T1000 (cell line): Measurements from ENCODE around the gene ATP10A.

Experiments used
- DNase-seq: peaks from one replicate; lab custom pipeline; 2025; ENCODE audit warnings: mixed read lengths; lab: John Stamatoyannopoulos, UW

The ATP10A gene

DNA sequence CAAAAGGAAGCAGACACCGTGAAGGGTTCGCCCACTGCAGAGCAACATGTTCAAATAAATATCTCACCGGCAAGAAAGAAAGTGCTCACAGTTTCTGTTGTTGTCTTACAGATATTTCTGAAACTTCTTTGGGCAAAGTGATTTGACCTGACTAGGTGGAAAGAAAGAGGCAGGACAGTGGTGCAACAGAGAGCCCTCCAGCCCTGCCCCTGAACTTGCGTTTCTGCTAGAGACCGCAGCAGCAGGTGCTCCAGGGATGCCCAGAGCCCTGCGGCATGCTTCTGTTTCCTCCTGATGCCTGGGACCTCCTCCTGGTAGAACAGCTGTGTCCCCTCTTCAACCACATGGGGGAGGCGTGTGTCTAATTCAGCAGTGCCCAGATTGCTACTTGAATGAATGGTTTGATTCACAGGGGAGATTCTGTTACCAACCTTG, 123.4 kb downstream of the ATP10A start:
- no peak for DNase-seq

DNA sequence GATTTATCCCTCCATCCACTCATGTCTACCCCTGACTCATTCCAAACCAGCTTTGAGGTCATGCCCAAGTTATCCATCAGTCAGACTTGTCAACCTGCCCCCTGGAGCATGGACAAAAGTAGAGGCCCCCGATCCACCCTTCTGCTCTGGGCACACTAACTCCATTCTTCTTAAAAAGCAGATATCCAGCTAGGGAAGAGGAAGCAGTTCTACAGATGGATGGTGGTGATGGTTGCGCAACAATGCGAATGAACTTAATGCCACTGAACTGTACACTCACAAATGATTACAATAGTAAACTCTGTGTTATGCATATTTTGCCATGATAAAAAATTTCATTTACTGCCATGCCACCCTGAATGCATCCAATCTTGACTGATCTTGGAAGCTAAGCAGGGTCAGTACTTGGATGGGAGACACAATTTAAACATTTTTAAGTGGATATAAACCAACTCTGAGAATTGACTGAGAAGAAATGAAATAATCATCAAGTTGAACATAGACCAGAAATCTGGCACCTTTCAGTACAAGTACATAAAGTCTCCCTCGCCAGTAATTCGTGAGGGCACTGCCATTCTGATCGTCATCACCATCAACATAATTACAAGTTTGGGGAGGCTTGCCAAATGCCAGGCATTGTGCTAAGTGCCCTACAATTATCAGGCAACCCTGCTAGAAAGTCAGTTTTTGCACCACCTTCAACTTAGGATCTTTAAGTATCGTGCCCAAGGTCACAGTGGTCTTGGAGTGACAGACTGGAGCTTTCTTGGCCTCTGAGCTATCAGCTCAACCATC, 124.8 kb downstream of the ATP10A start:
- DNase-seq = no peak

DNA sequence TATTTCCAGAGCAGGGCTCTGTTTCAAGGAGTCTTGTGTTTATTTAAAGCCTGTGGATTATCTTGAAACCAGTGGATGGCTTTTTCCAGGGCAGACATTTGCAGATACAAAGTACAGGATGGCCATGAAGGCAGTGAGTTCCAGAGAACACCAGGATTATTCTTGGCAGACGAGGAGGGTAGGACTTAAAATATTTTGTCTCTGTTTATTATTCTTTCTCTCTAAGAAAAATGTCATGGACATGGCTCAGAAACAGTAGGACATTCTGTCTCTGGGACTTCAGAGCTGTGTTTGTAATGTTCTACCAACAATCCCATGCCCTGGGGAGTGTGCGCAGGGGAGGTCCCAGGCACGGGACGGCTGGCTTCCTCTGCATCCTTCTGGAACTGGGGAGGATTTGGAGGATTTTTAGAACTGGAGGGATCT, 125.9 kb downstream of the ATP10A start:
- DNase-seq = no peak

DNA sequence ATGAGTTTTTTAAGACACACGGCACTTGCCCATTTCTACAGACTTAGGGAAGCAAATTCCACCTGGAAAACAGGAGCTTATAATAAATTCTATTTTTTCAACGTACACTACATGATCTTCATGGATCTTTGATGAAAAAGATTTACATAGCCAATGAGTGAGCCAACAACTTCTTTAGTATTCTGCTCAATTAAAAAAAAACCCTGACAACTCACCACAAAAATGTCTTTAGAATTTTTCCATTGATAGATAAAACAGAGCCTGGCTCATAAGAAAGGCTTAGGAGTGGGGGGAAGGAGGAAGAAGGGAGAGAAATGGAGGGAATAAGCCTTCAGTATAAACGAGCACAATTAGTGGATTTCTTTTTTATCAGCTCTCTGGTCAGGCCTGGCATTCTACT, 126.7 kb downstream of the ATP10A start:
- DNase-seq = no peak

DNA sequence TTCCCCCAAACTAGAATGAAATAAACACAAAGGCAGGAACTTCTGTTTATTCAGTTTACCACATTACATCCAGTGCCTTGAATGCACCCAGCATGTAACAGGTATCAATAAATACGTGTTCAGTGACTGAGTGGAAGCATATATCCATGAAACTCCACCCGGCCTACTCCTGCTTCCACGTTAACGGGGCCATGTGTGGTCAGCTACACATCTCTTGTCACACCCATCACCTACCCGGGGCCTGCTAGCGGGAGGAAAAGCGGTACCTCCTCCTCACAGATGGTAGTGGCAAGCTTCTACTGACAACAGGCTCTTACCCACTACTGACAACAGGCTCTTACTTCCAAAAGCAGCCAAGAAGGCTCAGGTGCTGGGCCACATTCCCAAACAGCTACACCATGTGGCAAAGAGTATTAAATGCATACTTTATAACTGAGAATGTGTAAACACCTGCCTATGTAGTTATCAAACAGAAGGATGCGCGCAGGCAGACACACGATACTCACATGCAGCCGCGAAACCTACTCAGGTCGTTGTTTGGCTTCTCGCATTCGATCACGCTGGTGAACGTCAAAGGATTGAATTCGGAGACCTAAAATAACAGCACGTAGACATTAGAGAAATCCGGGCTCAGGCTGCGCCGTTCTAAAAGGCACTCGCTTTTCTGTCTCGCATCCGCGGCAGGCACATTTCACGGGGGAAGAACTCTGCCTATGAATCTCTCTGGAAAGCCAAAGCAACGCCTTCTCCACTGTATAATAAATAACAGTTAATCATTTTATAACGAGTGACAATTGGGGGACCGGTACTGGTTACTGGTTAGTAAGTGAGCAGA, 127.4 kb downstream of the ATP10A start:
- no peak for DNase-seq

DNA sequence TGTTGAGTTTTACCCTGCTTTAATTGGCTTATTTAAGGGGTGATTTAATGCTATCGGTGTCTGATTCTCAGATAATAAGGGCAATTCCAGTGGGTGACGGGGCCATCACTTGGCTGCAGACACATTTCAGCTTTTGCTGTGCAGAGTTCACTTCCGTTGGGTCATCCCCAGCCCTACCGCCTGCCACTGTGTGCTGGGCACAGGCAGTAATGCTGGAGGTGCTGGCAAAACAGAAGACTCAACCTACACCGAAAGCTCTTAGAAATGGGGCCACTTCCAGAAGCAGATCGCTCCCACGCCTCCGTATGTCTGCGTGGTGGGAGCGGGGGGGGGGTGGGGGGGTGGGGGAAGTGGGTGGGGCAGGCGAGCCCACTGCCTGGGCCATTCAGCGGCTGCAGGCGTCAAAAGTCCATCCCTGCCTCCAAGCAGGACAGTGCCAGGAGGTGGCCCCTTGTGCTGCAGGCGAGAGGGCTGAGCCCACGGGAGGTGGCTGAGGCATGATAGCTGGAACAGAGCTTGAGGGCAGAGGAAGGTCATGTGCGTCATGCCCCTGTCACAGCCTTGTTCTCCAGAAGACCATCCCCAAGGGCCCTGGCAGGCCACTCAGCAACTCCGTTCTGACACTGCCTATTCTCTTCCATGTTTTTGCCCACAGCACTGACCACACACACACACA, 128.3 kb downstream of the ATP10A start:
- DNase-seq = no peak

DNA sequence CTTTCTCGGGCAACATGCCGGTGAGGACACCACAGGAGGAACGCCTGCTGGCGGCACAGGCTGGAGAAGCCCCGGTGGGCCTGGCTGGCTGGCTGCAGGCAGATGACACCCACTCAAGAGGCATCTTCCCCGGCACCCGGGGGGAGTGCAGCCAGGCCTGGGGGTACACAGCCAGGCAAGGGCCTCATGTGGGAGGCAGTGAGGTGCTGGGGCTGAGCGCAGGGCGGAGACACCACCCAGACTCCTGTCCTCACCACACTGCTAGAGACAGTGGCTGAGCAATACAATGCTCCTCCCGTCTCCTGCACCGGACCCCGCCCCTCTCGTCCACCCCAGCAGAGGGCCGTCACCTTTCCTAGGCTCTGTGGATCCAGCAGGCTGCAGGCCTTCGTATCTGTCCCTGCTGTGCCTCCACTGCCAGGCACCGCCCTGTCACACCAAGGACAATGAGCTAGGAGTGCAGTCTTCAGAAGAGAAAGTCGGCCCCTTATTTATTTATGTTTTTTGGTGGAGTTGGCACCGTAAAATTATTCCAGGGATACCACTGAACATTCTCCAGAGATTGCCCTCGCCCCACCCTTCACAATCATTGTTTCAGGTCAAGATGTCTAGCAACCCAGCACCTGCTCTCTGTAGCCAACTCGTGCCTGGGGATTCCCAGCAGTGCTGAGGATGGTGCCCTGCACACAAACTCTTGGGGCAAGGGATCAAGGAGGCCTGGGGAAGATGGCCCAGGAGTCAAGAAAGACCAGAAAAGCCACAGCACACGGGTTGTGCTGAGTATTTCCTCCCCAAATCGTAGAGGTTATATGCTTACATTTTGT, 129.1 kb downstream of the ATP10A start:
- DNase-seq = no peak

DNA sequence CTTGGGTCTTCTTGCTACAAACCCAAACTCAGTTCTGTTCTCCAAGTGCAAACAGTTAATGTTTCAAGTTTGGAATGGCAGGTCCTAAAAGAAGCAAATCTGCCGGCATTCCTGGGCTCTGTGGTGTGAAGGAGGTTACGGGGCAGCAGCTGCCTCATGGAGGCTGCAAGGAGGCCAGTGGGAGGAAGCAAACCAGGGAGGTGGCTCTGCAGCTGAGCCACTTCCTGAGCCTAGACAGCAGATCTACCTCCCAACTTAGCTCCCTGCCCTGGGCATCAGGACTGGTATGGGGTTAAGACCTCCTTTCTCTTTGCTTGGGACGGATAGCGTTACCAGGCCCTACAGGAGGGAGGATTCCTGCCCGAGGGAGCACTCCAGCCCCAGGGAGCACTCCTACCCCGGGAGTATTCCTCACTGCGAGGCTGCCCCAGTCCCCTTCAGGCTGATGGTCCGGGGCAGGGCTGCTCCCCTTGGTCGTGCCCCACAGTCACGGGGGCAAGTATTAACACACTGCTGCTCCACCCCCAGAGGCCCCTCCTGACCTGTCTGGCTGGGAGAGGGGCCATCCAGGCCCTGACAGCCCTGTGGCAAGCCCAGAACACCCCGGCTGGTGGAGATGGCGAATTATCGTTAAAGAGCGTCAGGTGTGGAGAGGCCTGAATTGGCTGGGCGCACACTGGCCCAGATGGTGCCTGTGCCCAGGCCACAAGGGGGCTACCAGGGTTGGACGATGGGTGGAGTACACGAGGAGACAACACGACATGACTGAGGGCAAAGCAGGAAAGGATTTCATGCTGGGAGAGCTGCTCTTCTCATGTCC, 129.9 kb downstream of the ATP10A start:
- DNase-seq = no peak

DNA sequence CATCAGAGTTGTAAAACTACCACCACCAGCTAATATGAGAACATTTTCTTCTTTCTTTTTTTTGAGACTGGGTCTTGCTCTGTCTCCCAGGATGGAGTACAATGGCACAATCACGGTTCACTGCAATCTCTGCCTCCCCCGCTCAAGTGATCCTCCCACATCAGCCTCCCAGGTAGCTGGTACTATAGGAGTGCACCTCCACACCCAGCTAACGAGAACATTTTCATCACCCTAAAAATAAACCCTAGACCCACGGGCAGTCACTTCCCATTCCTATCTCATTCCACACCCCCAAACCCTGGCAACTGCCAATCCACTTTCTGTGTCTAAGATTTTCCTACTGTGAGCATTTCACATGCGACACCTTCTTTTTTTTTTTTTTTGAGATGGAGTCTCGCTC, 130.9 kb downstream of the ATP10A start:
- DNase-seq = no peak

DNA sequence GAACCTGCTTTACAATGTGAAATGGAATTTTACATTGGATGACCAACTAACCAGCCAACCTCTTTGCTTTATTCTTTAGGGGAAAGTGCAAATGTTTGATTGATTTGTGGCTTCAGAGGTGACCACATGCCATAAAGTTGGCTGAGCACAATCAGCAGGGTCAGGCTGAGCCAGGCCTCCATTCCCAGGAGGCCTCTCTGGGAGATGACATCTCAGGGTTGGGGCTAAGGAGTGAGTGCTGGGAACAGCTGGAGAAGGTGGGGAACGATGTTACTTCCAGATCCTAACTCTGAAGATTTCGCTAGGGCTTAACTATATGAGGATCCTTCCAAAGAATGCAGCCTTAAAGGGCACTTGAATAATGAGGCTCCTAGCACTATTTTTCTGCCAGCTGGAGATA, 131.7 kb downstream of the ATP10A start:
- DNase-seq = no peak

DNA sequence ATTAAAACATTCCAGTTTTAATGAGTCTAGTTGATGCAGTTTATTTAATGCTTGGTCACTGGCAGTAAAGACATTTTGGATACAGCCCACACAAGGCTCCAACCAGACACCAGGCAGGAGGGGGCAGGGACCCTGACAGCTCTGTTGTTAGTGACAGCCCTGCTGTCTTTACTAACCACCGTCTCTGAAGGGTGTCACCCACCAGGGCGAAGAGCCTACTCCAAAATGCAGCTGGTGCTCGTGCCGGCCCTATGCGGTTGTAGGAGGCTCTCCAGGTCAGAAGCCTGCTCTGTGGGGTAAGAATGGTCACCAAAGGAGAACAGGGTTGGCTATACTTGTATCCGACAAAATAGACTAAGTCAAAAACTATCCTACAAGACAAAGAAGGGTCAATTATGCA, 132.2 kb downstream of the ATP10A start:
- no peak for DNase-seq

DNA sequence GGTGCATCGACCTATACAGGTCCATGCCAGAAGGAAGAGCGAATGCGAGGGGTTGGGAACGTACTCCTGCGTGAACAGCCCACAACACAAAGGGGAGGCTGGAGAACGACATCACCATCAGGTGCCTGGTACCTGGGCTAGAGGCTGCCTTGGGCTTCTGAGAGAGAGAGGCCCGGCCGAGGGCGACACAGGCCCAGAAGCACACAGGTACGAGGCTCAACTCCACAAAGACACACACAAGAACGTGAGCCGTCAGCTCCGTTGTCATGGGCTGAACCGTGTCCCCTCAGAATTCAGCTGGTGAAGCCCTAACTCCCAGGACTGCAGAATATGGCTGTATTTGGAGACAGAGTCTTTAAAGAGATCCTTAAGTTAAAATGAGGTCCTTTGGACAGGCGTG, 134.3 kb downstream of the ATP10A start:
- DNase-seq = no peak

DNA sequence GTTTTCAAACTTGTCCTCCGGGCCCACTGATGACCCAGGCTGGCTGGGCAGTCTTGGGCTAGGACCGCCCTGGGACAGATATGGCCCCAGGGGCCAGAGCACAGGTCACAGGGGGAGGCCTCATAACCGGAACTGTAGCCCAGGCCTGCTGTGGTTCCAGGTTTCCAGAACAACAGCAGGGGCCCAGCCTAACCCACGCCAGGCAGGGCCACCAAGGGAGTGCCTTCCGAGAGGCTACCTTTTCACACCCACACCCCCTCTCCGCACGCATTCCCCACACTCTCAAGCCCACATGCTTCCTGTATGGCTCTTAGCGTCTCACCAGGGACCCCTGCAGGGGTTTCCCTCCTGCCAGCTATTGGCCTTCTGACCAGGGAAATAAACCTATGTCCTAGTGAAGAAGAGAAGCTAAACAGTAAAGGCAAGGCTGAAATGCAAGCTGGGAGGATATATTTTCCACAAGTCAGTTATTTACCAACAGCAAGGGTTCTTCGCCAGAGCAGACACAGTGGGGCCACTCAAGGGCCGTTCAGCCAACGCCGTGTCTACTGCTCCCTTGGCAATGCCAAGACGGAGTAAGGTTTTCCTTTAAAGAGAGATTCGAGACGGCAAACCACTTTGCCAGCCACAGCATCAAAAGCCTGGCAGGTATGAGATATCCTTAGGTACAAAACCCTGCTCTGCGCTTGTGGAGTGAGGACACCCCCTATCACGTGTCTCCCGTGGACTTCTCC, 135.1 kb downstream of the ATP10A start:
- no peak for DNase-seq

DNA sequence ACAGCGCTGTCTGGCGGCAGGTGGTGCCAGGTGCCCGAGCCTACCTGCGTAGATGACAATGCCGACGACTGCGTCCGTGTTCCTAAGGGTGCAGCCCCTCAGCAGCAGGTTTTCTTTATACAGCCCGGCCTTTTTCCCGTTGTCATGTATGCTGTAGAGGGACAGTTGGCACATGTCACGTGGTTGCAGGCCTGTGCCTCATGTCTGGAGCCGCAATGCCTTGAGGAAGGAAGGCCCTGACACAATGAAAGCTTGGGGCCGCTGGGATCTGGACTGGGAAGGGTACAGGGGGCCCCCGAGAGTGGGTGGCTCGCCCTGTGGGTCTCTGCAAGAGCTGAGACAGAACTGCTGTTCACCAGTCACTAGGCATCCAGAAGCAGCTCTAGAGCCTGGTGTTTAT, 136.0 kb downstream of the ATP10A start:
- no peak for DNase-seq

DNA sequence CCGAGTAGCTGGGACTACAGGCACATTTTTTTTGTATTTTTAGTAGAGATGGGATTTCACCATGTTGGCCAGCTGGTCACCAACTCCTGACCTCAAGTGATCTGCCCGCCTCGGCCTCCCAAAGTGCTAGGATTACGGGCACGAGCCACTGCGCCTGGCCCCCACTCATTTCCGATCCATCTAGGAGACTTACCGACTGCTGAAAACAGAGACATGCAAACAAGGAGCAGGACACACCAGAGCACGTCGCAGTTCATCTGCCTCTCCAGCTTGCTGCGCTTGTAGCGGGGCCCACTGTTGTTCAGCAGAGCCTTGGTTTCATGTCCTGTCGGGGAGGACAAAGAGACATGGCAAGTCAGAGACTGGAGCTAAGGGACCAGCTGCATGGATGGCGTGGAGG, 137.4 kb downstream of the ATP10A start:
- no peak for DNase-seq

DNA sequence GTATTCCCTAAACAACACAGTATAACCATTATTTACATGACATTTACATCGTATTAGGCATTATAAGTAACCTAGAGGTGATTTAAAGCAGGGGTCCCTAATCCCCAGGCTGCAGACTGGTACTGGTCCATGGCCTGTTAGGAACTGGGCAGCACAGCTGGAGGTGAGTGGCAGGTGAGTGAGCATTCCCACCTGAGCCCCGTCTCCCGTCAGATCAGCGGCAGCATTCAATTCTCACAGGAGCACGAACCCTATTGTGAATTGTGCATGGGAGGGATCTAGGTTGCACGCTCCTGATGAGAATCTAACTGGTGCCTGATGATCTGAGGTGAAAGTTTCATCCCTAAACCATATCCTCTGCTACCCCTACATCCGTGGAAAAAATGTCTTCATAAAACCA, 138.2 kb downstream of the ATP10A start:
- DNase-seq = no peak

DNA sequence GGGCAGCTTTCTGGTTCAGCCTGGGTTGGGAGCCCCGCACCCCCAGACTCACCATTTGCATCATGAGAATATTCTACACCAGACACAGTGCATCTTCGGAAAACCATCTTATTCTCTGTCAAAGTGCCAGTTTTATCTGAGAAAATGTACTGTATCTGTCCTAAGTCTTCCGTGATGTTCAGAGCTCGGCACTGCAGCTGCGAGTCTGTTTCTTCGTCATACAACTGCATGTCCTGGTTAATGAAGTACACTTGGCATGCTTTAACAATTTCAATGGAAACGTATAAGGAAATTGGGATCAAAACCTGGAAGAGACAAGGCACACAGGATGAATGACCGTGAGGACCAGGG, 141.5 kb downstream of the ATP10A start:
- no peak for DNase-seq

DNA sequence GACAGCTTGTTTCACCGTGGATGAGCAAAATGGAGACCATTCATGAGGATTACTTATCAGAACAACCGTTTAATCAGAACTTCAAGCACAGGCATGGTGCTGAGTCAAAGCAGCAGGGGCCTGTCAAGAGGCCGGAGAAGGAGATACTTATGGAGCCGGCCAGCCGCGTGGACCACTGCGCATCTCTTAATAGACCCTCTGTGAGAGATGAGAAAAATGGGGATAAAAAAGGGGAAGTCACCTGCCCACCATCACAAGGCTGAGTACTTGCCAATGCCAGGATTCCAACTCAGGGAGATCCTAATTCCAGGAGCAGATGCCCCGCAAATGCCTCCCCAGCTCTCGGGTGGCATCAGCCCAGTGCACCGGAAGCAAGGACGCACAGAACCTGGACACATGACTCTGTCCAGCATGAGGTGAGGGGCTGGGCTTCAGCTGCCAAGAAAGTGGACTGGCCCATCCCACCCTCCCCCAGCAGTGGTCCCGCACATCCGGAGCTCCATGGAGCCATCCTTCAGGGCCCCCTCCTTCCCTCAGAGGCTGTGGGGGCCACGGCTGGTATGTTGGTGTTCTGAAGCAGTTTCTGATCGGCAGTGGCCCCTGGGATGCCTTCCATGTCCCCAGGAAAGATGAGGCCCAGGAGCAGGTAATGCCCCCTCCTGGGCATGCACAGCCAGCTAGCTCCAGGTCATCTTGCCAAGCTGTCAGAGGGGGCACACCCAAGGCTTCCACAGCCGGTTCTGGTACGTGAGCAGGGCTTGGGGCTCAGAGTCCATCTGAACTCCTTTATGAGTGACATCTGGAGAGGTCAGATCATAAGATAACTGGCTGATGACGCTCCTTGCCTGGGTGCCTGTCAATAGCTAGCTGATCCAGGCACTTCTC, 143.8 kb downstream of the ATP10A start:
- no peak for DNase-seq

DNA sequence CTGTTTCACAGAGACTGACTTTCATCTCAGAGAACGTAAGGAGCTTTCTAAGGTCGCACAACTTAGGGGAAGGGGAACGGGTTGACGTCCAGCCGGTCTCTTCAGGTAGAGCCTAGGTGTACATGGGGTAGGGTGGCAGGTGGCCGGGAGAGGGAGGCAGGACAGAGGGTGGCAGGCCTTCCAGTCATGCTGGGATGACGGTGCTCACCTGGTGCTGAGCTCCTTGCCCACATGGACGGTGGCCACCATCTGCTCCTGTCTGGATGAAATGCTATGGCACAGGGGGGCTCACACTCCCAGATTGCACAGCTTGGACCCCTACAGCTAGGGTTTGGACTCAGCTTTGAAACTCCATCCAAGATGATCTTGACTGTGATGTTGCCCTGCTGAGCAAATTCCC, 144.5 kb downstream of the ATP10A start:
- DNase-seq = no peak
